GM19467 (cell line): ENCODE results near the gene PYROXD2.

Experiments
- ATAC-seq: cut with Tn5 transposase; IDR thresholded peaks from one replicate; pipeline ENCODE4 v1.9.1; 2021; ENCODE audit warnings: mild to moderate bottlenecking, moderate library complexity; ENCODE audit not compliant: unreplicated experiment

The PYROXD2 gene

DNA sequence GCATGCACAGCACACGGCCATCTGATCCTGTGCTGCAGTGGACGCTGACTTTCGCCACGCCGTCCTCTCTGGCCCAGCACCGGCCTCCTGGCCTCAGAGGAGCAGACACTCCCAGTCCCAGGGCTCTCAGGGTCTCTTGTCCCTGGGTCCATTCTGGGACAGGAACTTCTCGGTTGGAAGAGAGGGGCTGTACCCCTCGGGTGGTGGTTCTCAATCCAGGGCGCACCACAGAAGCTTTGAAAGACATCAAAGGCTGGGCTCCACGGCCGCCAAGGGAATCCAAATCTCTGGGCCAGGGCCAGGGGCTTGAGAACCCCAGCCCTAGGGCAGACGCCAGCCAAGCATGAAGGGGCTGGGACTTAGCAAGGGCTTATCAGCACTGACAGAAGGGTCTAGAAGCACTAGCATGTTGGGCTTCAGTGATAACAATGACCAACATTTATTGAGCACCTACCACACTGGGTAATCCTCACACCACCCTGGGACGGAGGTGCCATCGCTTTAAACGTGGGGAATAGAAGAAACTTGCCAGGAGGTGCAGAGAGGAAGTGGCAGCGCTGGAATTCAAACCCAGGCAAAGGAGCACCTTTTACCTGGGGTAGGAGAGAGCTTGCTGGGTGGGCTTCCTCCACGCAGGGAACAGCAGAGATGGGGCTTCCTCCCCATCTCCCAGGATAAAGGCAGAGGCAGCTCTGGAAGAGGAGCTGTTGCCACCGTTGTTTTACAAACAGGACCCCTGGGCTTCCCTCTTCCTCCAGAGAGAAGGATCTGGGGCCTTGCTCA is 1.8 kb upstream of the PYROXD2 start:
- no peak for ATAC-seq

DNA sequence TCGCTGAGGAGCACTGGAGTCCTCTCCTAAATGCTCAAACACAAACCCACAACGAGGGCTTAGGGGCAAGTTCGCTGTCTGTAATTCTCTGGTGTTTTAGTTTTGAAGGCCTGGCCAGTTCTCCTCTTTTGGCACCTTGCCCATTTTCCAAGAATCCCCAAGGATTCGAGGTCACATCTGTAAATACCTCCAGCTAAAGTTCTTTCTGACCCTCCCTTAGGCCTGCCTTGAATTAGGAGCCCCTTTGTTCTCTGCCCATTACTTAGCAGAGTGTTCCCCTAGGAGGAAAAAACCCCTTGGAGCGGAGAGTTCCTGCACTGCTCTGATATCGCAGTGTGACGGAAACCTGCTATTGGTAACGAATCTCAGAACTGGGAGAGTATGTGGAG is 743 bp upstream of the PYROXD2 start:
- ATAC-seq, result no peak

DNA sequence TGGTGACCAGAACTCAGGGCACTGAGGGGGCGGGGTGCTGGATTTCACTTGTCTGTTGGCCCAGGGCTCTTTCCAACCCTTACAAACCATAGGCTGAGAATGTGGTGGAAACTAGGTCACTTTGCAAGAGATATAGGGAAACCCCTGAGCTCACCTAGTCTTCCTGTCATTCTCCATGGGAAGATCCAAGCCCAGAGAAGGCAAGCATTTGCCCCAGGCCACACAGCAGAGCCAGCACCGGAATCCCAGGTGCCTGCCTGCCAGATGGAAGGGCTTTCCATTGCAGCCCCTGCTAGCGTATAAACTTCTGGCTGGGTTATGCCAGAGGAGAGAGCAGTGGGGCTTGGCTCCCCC is 427 bp downstream of the PYROXD2 start:
- ATAC-seq, result no peak

DNA sequence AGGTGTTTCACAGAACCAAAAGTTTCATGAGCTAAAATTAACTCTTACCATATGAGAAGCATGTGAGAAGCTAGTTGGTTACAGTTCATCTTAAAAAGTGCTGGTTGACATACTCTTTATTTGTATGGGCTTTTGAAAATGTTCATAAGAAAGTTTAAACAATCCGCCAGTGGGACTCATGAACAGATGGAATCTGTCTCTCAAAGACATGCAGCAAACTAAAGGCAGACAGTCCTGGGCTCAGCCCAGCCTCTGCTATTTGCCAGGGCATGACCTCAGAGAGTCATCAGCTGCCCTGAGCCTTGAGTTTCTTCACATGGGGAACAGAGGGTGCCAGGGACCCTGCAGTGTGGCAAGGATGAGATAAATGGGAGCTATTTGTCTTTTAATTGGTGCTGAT is 3.2 kb downstream of the PYROXD2 start:
- no peak for ATAC-seq

DNA sequence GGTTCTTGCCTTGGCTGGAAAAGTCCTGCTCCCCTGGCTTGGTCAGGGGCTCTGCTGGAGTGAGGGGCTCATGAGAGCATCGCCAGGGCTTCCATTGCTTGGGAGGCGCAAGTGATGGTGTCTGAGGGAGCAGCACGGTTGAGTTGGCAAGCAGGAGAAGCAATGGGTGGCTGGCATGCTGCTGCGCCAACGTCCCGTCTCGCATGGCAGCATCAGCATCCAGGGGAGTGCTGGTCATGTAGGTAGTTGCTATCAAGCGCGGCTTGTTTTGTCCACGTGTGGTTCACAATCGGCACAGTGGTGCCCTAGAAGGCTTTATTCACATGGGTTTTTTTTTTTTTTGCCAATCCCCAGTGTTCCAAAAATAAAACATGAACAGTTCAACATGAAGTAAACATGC is 3.8 kb downstream of the PYROXD2 start:
- ATAC-seq, result no peak

DNA sequence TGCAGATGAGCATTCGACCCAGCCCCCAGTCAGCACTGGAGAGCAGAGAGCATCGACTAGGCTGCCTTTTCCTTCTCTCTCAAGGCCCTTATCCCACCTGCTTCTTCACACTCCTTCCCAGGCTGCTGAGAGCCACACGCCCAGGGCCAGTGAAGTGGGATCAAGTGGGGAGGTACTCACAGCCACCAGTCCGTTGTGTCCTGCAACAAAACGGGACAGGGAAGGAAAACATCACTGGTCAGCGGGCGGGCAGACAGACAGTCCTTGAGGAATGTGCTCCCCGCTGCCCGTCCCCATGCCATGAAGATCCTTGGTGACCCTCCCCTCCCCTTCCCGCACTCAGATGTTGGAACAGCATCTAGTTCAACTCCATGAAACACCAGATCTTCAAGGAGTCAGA is 4.2 kb downstream of the PYROXD2 start:
- no peak for ATAC-seq

DNA sequence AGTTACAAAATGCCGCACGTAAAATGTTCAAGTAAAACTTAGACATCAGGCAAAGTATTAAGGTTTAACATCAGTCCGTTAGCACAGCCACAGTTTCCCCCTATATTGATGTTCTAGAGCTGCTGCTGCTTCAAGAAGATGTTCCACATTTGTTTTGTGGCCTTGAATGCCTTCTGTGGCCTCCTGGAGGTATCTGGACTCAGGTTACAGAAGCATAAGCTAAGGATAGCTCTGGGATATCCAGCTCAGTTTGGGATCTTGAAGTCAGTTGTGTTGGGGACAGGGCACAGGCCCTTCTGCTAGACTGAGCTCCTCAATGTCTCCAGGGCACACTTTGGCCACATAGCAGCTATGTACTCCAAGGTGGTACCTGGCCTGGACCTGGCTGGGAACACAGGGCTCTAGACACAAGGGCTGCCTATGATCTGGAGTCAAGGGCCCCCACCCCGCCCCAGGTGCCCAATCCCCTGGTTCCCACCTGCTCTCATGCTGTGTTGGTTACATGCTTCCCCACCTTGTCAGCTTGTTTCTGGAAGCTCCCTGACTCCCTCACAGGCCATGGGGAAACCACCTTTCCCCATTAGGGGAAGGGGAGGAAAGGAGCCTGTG is 4.7 kb downstream of the PYROXD2 start:
- no peak for ATAC-seq

DNA sequence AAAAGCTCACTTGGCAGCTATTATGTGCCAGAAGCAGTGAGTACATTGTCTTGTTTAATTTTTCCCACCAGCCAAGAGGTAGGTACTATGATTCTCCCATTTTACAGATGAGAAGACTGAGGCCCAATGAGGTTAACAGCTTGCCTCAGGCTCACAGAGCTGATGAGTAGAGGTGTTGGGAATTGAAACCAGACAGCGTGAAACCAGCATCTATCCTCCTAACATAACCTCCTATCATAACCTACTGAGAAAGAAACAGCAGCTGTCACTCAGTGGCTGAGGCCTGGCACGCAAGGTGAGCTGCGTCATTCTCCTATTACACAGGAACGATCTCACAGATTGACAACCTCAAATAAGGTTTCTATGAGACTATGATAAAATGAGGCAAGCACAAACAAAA is 6.2 kb downstream of the PYROXD2 start:
- no peak for ATAC-seq

DNA sequence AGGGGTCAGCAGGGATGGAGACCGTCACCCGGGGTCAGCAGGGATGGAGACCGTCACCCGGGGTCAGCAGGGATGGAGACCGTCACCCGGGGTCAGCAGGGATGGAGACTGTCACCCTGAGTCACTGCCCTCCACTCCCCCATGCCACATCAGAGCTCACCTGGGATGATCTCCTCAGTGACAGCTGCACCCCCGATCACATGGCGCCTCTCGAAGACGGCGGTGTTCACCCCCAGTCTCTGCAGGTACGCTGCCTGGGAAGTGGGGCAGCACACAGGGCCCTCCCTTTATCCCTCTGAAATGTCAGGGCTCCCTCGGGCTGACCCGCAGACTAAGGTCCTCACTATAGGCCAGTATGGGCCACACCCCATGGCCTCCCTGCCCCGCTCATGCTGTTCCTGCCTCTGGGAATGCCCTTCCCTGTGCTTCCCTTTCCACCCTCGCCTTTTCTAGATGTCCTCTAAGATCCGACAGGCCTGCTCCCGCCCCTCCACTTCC is 7.2 kb downstream of the PYROXD2 start:
- ATAC-seq, result no peak

DNA sequence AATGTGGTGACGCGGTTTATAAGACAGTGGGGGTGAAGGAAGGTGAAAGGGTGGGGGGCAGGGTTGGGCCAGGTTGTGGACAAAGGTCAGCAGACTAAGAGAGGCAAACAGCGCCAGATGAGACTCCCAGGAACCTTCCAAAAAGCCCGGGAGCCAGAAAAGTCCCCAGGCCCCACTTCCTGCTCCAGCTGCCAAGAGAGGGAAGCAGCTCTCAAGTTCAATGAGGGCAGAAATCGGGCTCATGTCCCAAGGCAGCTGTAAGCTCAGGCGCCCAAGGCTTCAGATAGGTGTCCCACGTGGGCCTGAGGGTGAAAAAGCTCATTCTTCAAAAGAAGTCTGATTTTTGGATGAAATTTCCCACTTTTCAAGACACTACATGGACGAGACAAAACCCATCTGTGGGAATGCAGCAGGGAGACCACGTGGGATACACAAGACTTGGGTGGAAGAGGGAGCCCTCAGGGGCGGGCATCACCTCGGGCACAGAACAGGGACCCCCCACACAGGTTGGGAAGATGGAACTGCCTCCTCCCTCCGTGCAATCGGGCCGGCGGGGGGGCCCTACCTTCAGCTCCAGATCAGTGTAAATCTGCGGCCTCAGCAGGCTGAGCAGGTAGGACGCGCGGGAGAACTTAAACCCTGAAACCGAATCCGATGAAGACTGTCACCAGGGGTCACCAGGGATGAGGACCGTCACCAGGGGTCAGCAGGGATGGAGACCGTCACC is 7.8 kb downstream of the PYROXD2 start:
- no peak for ATAC-seq

DNA sequence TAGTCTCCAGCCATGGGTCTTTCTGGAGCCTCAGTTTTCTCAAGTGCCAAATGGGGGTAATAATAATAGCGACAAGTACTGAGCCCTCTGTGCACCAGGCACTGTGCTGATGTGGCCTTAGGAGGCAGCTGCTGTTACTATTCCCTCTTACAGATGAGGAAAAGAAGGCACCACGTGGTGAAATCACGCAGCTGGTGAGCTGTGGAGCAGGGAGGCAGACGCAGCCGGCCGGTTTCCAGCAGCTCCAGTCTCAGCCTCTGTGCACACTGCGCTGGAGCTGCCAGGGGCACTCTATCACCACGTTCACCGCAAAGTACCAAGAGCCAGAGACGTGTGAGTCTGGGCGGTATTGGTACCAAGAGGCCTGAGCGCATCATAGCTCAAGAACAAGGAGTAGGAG is 9.6 kb downstream of the PYROXD2 start:
- ATAC-seq, result no peak

DNA sequence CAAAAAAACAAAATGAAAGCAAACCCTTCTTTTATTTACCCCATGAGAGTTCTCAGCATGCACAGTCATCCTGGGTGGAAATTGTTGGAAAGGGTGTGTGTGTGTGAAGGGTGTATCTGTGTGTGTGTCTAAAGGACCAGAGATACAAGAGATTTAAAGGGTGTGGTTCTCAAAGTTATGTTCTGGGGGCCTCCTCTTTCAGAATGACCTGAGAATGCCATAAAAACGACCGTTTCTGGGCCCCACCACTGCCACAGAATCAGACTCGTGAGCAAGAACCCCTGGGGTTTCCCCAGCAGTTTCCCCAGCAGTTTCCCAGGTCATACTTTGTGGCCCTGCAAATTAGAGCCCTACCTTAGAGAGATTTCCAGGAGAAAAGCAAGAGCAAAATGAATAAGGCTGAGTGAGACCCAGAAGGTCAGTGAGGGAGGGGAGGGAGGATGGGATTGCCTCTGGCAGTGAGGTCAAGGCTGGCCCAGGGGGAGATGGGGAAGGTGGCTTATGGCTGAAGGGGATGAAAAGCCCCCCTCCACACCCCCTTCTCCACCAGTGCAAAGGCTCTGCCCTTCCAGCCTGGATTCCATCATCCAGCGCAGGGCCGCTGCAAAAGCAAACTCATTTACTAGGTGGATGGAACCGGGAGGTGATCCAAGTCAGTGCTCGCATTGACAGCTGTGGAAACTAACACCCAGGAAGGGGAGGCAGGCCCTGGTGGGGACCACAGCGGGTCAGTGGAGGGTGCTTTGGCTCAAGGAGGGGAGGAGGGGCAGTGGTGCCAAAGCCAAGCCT is 10.2 kb downstream of the PYROXD2 start:
- ATAC-seq, result no peak

DNA sequence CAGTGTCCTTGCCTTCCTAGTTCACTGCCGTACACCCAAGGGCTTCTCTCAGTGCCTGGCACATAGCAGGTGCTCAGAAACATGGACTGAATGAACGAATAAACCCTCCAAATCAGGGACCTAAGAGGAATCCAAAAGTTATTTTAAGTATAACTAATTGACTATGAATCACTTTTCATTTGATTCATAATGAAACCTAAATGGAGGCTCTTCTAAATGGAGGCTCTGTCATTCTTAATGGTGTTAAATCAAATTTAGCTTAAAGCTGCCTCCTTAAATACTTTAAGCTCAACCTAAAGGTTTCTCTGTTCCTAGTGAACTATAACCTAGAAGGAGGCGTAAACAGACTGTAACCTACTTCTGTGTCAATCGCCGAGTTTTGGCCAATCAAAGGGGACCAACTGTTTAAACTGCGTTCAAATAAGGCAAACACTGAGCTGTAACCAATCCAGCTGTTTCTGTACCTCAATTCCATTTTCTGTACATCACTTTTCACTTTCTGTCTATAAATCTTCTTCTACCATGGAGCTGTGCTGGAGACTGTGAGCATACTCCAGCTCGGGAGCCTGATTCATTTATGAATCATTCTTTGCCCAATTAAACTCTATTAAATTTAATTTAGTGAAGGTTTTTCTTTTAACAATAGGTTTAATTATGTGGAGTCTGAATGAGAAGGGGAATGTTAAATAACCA is 11.0 kb downstream of the PYROXD2 start:
- ATAC-seq, result no peak

DNA sequence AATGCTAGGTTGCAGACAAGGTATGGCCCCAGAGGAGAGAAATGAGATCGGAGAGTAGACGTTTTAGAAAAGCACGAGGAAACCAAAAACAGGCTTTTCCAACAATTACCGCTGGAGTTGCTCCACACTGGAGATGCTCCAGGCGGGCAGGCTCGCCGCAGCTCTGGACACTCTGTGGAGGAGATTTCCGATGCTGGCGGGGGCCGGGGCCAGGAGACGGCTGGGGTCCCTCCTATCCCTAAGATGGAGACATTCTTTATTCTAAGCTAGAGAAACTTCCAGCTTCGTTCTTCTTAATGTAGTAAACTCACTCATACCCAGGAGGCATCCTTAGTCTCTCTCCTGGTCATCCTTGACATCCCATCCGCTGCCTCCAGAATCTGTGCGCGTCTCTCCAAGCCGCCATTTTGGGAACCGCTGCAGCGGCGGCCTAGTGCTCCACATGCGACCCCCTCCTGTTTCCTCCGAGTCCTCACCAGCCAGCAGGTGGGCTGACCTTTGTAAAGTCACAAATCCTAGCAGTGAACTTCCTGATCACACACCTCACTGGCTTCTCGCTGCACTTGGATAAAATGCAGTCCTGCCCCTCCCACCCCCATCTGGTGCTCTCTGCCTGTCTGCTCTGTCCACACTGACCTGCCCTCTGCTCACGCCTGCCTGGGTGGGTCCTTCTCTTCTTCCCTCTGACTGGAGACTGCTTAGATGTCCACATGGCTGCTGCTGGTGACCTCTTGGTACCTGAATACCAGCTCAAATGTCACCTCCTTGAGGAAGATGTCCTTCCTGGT is 11.9 kb downstream of the PYROXD2 start:
- ATAC-seq, result no peak

DNA sequence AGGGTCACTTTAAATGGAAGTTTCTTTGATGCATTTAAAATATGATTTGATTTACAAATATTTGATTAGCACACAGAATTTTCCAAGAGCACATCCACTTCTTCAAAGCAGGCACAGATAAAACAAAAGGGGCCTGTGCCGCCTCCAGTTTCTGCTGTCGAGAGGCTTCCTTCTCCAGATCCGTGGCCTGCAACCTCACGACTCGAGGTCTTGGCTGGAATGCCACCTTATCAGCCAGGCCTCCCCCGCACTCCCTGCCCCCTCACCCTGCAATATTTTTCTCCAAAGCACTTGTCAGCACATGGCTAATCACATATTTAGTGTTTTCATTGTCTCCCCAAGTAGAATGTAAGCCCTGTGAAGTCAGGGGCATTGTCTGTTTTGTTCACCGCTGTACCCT is 12.5 kb downstream of the PYROXD2 start:
- no peak for ATAC-seq

DNA sequence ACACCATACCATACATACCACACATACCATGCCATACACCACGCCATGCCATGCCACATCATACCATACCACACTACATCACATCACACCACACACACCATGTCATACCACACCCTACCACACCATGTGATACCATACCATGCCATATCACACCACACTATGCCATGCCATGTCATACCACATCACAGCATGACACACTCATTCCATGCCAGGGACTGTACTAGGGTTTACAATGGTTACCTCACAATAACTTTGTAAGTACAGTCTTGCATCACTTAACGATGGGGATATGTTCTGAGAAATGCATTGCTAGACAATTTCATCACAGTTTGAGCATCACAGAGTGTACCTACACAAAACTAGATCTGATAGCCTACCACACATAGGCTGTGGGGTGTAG is 14.5 kb downstream of the PYROXD2 start:
- ATAC-seq, result no peak

DNA sequence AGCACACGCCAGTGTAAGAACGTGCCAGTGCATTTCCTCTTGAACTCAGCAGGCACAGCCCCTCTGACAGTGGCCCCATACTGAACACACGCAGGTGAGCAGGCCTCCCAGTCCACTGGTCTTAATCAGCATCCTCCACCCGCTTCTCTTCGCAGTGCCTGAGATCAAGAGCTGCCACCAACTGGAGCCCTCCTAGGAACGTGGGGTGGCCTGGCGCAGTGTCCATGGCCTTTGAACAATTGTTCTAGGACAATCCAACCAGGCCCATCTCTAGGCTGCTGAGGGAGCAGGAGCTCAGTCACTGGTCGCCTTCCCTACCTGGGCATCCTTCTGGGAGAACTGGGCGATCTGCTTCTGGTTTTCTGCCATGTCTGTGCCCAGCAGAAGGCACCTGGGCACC is 15.2 kb downstream of the PYROXD2 start:
- ATAC-seq, result no peak

DNA sequence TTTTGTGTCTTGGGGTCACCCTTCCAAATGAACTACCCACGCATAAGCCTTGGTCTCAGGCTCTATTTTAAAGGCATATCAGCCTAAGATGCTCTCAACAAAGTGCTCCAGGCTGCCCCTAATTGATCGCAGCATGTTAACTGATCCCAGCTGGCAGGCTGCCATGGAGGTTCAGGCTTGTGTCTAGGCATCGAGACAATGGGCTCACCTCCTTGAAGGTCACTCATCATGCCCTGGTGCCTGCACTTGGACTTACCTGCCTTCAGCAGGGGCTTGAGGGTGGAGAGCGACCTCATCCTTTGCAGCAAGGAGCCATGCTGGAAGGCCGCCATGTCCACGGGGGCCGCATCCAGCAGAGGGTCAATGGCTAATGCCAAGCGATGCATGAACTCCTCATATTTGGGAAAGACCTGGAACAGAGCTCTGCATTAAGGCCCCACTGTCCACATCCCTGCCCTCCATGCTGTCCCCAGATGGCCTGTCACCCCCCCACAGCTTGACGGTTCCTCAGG is 17.8 kb downstream of the PYROXD2 start:
- no peak for ATAC-seq
